HepG2 (cell line): ENCODE measurements around the gene ZBTB17. TPM values are rescaled to one million over a fixed set of nuclear protein-coding genes. Genes with fewer than 3 reads are reported as not detected.

Experiments
- ATF4 ChIP-seq, 2 experiments: fragments of 450-650 bp in 1 of 2; sonication (generic) in 1 of 2; formaldehyde crosslinking; IDR thresholded peaks; 2 replicates each; pipeline versions ENCODE4 v1.5.0 to v1.8.0; 2020 to 2022; ENCODE audit warnings: mild to moderate bottlenecking in 1 of 2, missing genetic modification reagents in 1 of 2
- BCLAF1 ChIP-seq: fragments of 450-650 bp; IDR thresholded peaks from 2 replicates; pipeline ENCODE4 v1.6.1; 2017; ENCODE audit warnings: mild to moderate bottlenecking
- CBX5 ChIP-seq: sonication (generic); formaldehyde crosslinking; IDR thresholded peaks from 2 replicates; pipeline ENCODE4 v1.4.0; 2020; ENCODE audit warnings: missing genetic modification reagents, borderline replicate concordance
- POGK ChIP-seq: sonication (generic); formaldehyde crosslinking; conservative IDR thresholded peaks from 2 replicates; pipeline ENCODE4 v1.8.0; 2022; ENCODE audit warnings: mild to moderate bottlenecking, moderate library complexity, missing genetic modification reagents
- TCF12 ChIP-seq, 2 experiments: fragments of 450-650 bp in 1 of 2; sonication (generic) in 1 of 2; formaldehyde crosslinking in 1 of 2; IDR thresholded peaks; 2 replicates each; pipeline versions ENCODE4 v1.6.1 to v1.8.0; 2017 to 2022; ENCODE audit warnings: antibody characterized with exemption in 1 of 2, mild to moderate bottlenecking in 1 of 2, missing genetic modification reagents in 1 of 2, moderate library complexity in 1 of 2
- ZBTB39 ChIP-seq: sonication (generic); formaldehyde crosslinking; IDR thresholded peaks from 2 replicates; pipeline ENCODE4 v1.5.0; 2020; ENCODE audit warnings: missing genetic modification reagents
- ZNF124 ChIP-seq: sonication (generic); formaldehyde crosslinking; IDR thresholded peaks from 2 replicates; pipeline ENCODE4 v1.4.0; 2020; ENCODE audit warnings: missing genetic modification reagents
- ZNF543 ChIP-seq: sonication (generic); formaldehyde crosslinking; IDR thresholded peaks from 2 replicates; pipeline ENCODE4 v1.4.0; 2020; ENCODE audit warnings: mild to moderate bottlenecking, missing genetic modification reagents
- ZNF713 ChIP-seq: sonication (generic); formaldehyde crosslinking; IDR thresholded peaks from 2 replicates; pipeline ENCODE4 v1.4.0; 2020; ENCODE audit warnings: mild to moderate bottlenecking, missing genetic modification reagents
- ZNF747 ChIP-seq: sonication (generic); formaldehyde crosslinking; IDR thresholded peaks from 2 replicates; pipeline ENCODE4 v1.8.1; 2023; ENCODE audit warnings: missing genetic modification reagents, mild to moderate bottlenecking, borderline replicate concordance
- ZNF768 ChIP-seq: sonication (generic); formaldehyde crosslinking; IDR thresholded peaks from 2 replicates; pipeline ENCODE4 v1.4.0; 2020; ENCODE audit warnings: missing genetic modification reagents
- ZNF770 ChIP-seq: sonication (generic); formaldehyde crosslinking; IDR thresholded peaks from 2 replicates; pipeline ENCODE4 v1.5.0; 2020; ENCODE audit warnings: mild to moderate bottlenecking, missing genetic modification reagents
- ZNF781 ChIP-seq: sonication (generic); formaldehyde crosslinking; IDR thresholded peaks from 2 replicates; pipeline ENCODE4 v1.5.1; 2020; ENCODE audit warnings: borderline replicate concordance, mild to moderate bottlenecking, missing genetic modification reagents; ENCODE audit errors: not compliant biosample characterization
- polyA plus RNA-seq, 8 experiments: library from polyadenylated mRNA; depleted of rRNA in 3 of 8; stranded (reverse) in 7 of 8; unstranded in 1 of 8; fragments of >200 nt; fragmentation: Illumina TruSeq in 4 of 8; extraction: Trizol in 4 of 8; gene quantifications; 2 replicates each; pipeline versions ENCODE4 v1.2.1 to v1.2.3, GENCODE V29; 2011 to 2016; ENCODE audit warnings: low read depth in 4 of 8, missing spikeins in 1 of 8, mixed read lengths in 1 of 8; ENCODE audit not compliant: insufficient read depth in 1 of 8
- total RNA-seq, 5 experiments: library from RNA; depleted of rRNA; stranded (reverse); fragments of >200 nt; fragmentation: Illumina TruSeq; extraction: Trizol; gene quantifications; 2 replicates each; pipeline ENCODE4 v1.2.3, GENCODE V29; 2016; ENCODE audit warnings: low read depth in 1 of 5

Gene ZBTB17
- total and polyA plus RNA-seq, 2 of the 13 experiments (the other 11 are each of a cell fraction or from before 2014, with no cell fraction given): 16.7 to 17.0 TPM

- TF ChIP-seq POGK: no peak
- TF ChIP-seq CBX5 (CRISPR knock-in tag): no peak
- TF ChIP-seq ZBTB39 (CRISPR knock-in tag): no peak
- TF ChIP-seq ZNF770 (CRISPR knock-in tag): no peak
- TF ChIP-seq TCF12 (IDR thresholded peaks at IDR 0.05): no peak
- TF ChIP-seq TCF12 (CRISPR knock-in tag; IDR thresholded peaks at IDR 0.05): no peak
- TF ChIP-seq ZNF768 (CRISPR knock-in tag): no peak
- no peak for TF ChIP-seq ZNF124 (CRISPR knock-in tag)
- peak in 1 of 2 experiments; percentile 29; a peak in 1 of 4 replicates for TF ChIP-seq ATF4 (CRISPR knock-in tag; IDR thresholded peaks at IDR 0.05)
- no peak for TF ChIP-seq BCLAF1
- TF ChIP-seq ZNF781: no peak
- TF ChIP-seq ZNF747: peak; percentile 75; the same call in 1 of the 2 replicates
- no peak for TF ChIP-seq ZNF713 (CRISPR knock-in tag)
- peak; percentile 68; the same call in 1 of the 2 replicates for TF ChIP-seq ZNF543 (CRISPR knock-in tag)
These were observed at the start of gene ZBTB17 (continued) for GRCh38 chr1:15975805-15976680.
